Endothelial cell of umbilical vein (primary cell): ENCODE results near the gene KCNH1. TPM values are rescaled to one million over a fixed set of nuclear protein-coding genes. Genes with fewer than 3 reads are reported as not detected.

Experiments used
- BruUV-seq: library from RNA; stranded (reverse); fragments of 400-500 nt; replicated peaks from 2 replicates; lab custom pipeline; 2021; lab: Mats Ljungman, UMichigan
- CTCF ChIA-PET: fragments of 300-600, 350-600 bp; sonication (Branson Sonifier 250); formaldehyde crosslinking; loops from one replicate; lab custom pipeline; 2021; ENCODE audit warnings: antibody characterized with exemption, inconsistent platforms; lab: Charles Lee
- POLR2A ChIA-PET: fragments of 300-600, 350-600 bp; sonication (Branson Sonifier 250); formaldehyde crosslinking; loops from one replicate; lab custom pipeline; 2021; ENCODE audit warnings: antibody characterized with exemption, inconsistent platforms; lab: Charles Lee
- DNase-seq: peaks from one replicate; pipeline ENCODE4 v3.0.0-alpha.2; 2011; ENCODE audit warnings: low read depth, low spot score
- FAIRE-seq: peaks from 2 replicates; lab custom pipeline; 2011; peaks lifted over from hg19 to GRCh38; lab: Jason Lieb, UNC
- H2AFZ ChIP-seq: 2 replicates; pipeline ENCODE4 v1.6.0; 2012; ENCODE audit warnings: low read depth, low read length, control low read depth, inconsistent platforms
- H3K27ac ChIP-seq: 2 replicates; pipeline ENCODE4 v1.5.1; 2011; ENCODE audit warnings: low read depth, mild to moderate bottlenecking, control low read depth, low read length, moderate library complexity; ENCODE audit not compliant: insufficient read depth
- H3K27me3 ChIP-seq, 2 experiments: 2 replicates each; pipeline versions ENCODE4 v1.6.0 to v1.6.1; 2011; ENCODE audit warnings: low read length in 2 of 2, mixed read lengths in 1 of 2; ENCODE audit not compliant: control insufficient read depth in 2 of 2, insufficient read depth in 2 of 2
- H3K36me3 ChIP-seq, 2 experiments: 2 replicates in 1 of 2; 3 replicates in 1 of 2; pipeline ENCODE4 v1.5.1; 2011; ENCODE audit warnings: low read length in 2 of 2, mild to moderate bottlenecking in 1 of 2, moderate library complexity in 1 of 2; ENCODE audit not compliant: control insufficient read depth in 2 of 2, insufficient read depth in 2 of 2; ENCODE audit errors: extremely low read depth in 1 of 2
- H3K4me1 ChIP-seq: 3 replicates; pipeline ENCODE4 v1.5.1; 2011; ENCODE audit warnings: mild to moderate bottlenecking, low read length; ENCODE audit not compliant: control insufficient read depth, insufficient read depth; ENCODE audit errors: extremely low read depth
- H3K4me2 ChIP-seq: 2 replicates; pipeline ENCODE4 v1.6.1; 2011; ENCODE audit warnings: low read length, control low read depth, mixed read lengths; ENCODE audit not compliant: insufficient read depth
- H3K4me3 ChIP-seq, 3 experiments: fragments of 200-600 bp in 1 of 3; sonication (generic), shearing (Covaris generic) in 1 of 3; replicated peaks in 1 of 3; 2 replicates each; pipeline ENCODE4 v1.5.1; 2011 to 2016; ENCODE audit warnings: control low read depth in 3 of 3, low read length in 3 of 3, mild to moderate bottlenecking in 2 of 3, inconsistent platforms in 1 of 3, low read depth in 1 of 3, moderate library complexity in 1 of 3; ENCODE audit not compliant: insufficient read depth in 1 of 3
- H3K79me2 ChIP-seq: 2 replicates; pipeline ENCODE4 v1.6.0; 2012; ENCODE audit warnings: low read length, inconsistent platforms; ENCODE audit not compliant: control insufficient read depth, insufficient read depth
- H3K9ac ChIP-seq: replicated peaks from 2 replicates; pipeline ENCODE3; 2011; ENCODE audit warnings: low read length, control low read depth; ENCODE audit not compliant: insufficient read depth; ENCODE audit errors: extremely low read depth
- H3K9me1 ChIP-seq: replicated peaks from 3 replicates; pipeline ENCODE4 v1.6.0; 2011; ENCODE audit warnings: mild to moderate bottlenecking, low read length; ENCODE audit not compliant: control insufficient read depth, insufficient read depth; ENCODE audit errors: extremely low read depth
- H3K9me3 ChIP-seq: replicated peaks from 2 replicates; pipeline ENCODE4 v1.5.1; 2012; ENCODE audit warnings: low read length, inconsistent platforms; ENCODE audit not compliant: control insufficient read depth, insufficient read depth
- H4K20me1 ChIP-seq: replicated peaks from 2 replicates; pipeline ENCODE3; 2011; ENCODE audit warnings: mild to moderate bottlenecking, low read length; ENCODE audit not compliant: control insufficient read depth, insufficient read depth; ENCODE audit errors: extremely low read depth
- EZH2 ChIP-seq: IDR thresholded peaks from 2 replicates; pipeline ENCODE4 v1.6.1; 2012; ENCODE audit warnings: borderline replicate concordance, low read depth, mild to moderate bottlenecking, moderate library complexity, low read length, inconsistent platforms; ENCODE audit not compliant: severe bottlenecking
- FOS ChIP-seq: IDR thresholded peaks from 2 replicates; pipeline ENCODE4 v1.6.1; 2011; ENCODE audit warnings: mild to moderate bottlenecking, low read length, moderate library complexity, borderline replicate concordance; ENCODE audit not compliant: insufficient read depth
- GATA2 ChIP-seq: IDR thresholded peaks from 2 replicates; pipeline ENCODE4 v1.7.0; 2011; ENCODE audit warnings: low read depth, mild to moderate bottlenecking, moderate library complexity, mixed read lengths, low read length; ENCODE audit not compliant: insufficient read length, insufficient read depth
- JUN ChIP-seq: IDR thresholded peaks from 2 replicates; pipeline ENCODE4 v1.6.1; 2011; ENCODE audit warnings: borderline replicate concordance, low read depth; ENCODE audit not compliant: insufficient read length, insufficient read depth
- MYC ChIP-seq: IDR thresholded peaks from one replicate; pipeline ENCODE4 v1.6.1; 2011; ENCODE audit warnings: mild to moderate bottlenecking, low read depth, low read length
- POLR2A ChIP-seq: IDR thresholded peaks from 2 replicates; pipeline ENCODE4 v1.6.1; 2012; ENCODE audit warnings: low read depth, mild to moderate bottlenecking, control low read depth, low read length
- POLR2AphosphoS5 ChIP-seq: IDR thresholded peaks from 2 replicates; pipeline ENCODE4 v1.6.1; 2012; ENCODE audit warnings: low read depth, mild to moderate bottlenecking, control low read depth, low read length, moderate library complexity; ENCODE audit not compliant: insufficient read depth
- dilution Hi-C: fragments of 300-500 bp; cut with MboI; formaldehyde crosslinking; loops from one replicate; pipeline ENCODE4 v1.15.0; 2019; ENCODE audit warnings: low sequenced_read_pairs; ENCODE audit not compliant: extremely low pct_ligation_motif_present
- intact Hi-C: fragments of 100-400 bp; cut with micrococcal nuclease; formaldehyde crosslinking; loops from one replicate; pipeline ENCODE4 v1.10.0; 2022
- polyA plus RNA-seq, 4 experiments: library from polyadenylated mRNA; depleted of rRNA in 3 of 4; stranded (reverse) in 3 of 4; unstranded in 1 of 4; fragments of >200 nt; gene quantifications; 2 replicates each; pipeline versions ENCODE4 v1.2.1 to v1.2.3, GENCODE V29; 2011 to 2012; ENCODE audit warnings: missing spikeins in 1 of 4
- total RNA-seq: library from RNA; stranded (reverse); gene quantifications from 2 replicates; pipeline ENCODE4 v1.2.3, GENCODE V29; 2021
- TF ChIP-seq, protein P1 (sequence below): IDR thresholded peaks from 2 replicates; pipeline ENCODE4 v1.6.1; 2011; ENCODE audit not compliant: insufficient read depth, insufficient read length
- TF ChIP-seq, protein P2 (sequence below), 2 donors: IDR thresholded peaks; 1 replicate in 1 of 2; 2 replicates in 1 of 2; pipeline ENCODE4 v1.5.1; 2011; ENCODE audit warnings: low read length in 2 of 2, mild to moderate bottlenecking in 2 of 2, moderate library complexity in 2 of 2, control low read depth in 1 of 2, inconsistent platforms in 1 of 2, low read depth in 1 of 2; ENCODE audit not compliant: insufficient read depth in 1 of 2; ENCODE audit errors: extremely low read depth in 1 of 2

The KCNH1 gene
- total and polyA plus RNA-seq, 2 donors (not counting 3 experiments of a cell fraction or from before 2014, with no cell fraction given), result not detected

GRCh38 chr1:210751911-210752310 is 382.0 kb downstream of the KCNH1 start:
- H3K27ac ChIP-seq, result no peak overlapping the region
- H3K9ac ChIP-seq, result no peak overlapping the region
- POLR2A ChIA-PET, result no interaction called here
- TF ChIP-seq EZH2 (no peak), POLR2A (no peak), MYC (no peak), FOS (no peak), GATA2 (no peak), POLR2AphosphoS5 (no peak), JUN (no peak)
- TF ChIP-seq, protein P1, sequence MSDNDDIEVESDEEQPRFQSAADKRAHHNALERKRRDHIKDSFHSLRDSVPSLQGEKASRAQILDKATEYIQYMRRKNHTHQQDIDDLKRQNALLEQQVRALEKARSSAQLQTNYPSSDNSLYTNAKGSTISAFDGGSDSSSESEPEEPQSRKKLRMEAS, result no peak
- TF ChIP-seq, protein P2, sequence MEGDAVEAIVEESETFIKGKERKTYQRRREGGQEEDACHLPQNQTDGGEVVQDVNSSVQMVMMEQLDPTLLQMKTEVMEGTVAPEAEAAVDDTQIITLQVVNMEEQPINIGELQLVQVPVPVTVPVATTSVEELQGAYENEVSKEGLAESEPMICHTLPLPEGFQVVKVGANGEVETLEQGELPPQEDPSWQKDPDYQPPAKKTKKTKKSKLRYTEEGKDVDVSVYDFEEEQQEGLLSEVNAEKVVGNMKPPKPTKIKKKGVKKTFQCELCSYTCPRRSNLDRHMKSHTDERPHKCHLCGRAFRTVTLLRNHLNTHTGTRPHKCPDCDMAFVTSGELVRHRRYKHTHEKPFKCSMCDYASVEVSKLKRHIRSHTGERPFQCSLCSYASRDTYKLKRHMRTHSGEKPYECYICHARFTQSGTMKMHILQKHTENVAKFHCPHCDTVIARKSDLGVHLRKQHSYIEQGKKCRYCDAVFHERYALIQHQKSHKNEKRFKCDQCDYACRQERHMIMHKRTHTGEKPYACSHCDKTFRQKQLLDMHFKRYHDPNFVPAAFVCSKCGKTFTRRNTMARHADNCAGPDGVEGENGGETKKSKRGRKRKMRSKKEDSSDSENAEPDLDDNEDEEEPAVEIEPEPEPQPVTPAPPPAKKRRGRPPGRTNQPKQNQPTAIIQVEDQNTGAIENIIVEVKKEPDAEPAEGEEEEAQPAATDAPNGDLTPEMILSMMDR (IDR thresholded peaks at IDR 0.05; ENCODE audit: extremely low read depth in 1 of 2, insufficient read depth in 1 of 2, low read depth in 1 of 2, low read length in 2 of 2), result no peak
- no peak overlapping the region for H3K4me3 ChIP-seq
- dilution Hi-C loops, result no loop called here
- CTCF ChIA-PET, result no interaction called here
- intact Hi-C loops, result no loop called here
- no TSS peak for BruUV-seq
- H2AFZ ChIP-seq, result no peak overlapping the region
- no peaks in the 10 kb centered on the region for H3K9me1 ChIP-seq
- DNase-seq (no peak), FAIRE-seq (no peak)
- no peaks in the 10 kb centered on the region for H3K27me3 ChIP-seq
- peaks cover 2% of the 10 kb centered on the region for H3K9me3 ChIP-seq
- no peaks in the 10 kb centered on the region for H3K79me2 ChIP-seq
- H3K4me1 ChIP-seq, result no peaks in the 10 kb centered on the region
- H3K36me3 ChIP-seq, result no peaks in the 10 kb centered on the region
- H3K4me2 ChIP-seq, result no peak overlapping the region
- no peaks in the 10 kb centered on the region for H4K20me1 ChIP-seq
